Neural cell (in vitro differentiated cells): ENCODE data around the gene CFB.

Experiments
- EP300 ChIP-seq: fragments of 450-650 bp; conservative IDR thresholded peaks from 2 replicates; pipeline ENCODE4 v1.6.1; 2014; ENCODE audit warnings: antibody characterized with exemption, mild to moderate bottlenecking, moderate library complexity; ENCODE audit not compliant: poor library complexity, severe bottlenecking
- EZH2 ChIP-seq: fragments of 200-600, 300-800 bp; shearing (Covaris generic), sonication (generic); IDR thresholded peaks from 2 replicates; pipeline ENCODE4 v1.6.1; 2014; ENCODE audit warnings: antibody characterized with exemption, low read length, borderline replicate concordance, mild to moderate bottlenecking; ENCODE audit not compliant: insufficient read depth, poor library complexity, severe bottlenecking
- POLR2AphosphoS5 ChIP-seq: IDR thresholded peaks from 2 replicates; pipeline ENCODE4 v1.6.1; 2012
- RAD21 ChIP-seq: fragments of 450-650 bp; conservative IDR thresholded peaks from 2 replicates; pipeline ENCODE4 v1.6.1; 2014; ENCODE audit warnings: antibody characterized with exemption, mild to moderate bottlenecking, moderate library complexity
- REST ChIP-seq: IDR thresholded peaks from 2 replicates; pipeline ENCODE4 v1.6.1; 2012; ENCODE audit warnings: borderline replicate concordance
- TAF1 ChIP-seq: IDR thresholded peaks from 2 replicates; pipeline ENCODE4 v1.6.1; 2012; ENCODE audit warnings: low read depth
- TF ChIP-seq, protein P1 (sequence below): fragments of 450-650 bp; IDR thresholded peaks from 2 replicates; pipeline ENCODE4 v1.5.1; 2014; ENCODE audit warnings: antibody characterized with exemption, mild to moderate bottlenecking, moderate library complexity; ENCODE audit not compliant: poor library complexity, severe bottlenecking

GRCh38 chr6:31915351-31915750, 30.5 kb upstream of the CFB start:
- TF ChIP-seq TAF1: no peak
- TF ChIP-seq, protein P1, sequence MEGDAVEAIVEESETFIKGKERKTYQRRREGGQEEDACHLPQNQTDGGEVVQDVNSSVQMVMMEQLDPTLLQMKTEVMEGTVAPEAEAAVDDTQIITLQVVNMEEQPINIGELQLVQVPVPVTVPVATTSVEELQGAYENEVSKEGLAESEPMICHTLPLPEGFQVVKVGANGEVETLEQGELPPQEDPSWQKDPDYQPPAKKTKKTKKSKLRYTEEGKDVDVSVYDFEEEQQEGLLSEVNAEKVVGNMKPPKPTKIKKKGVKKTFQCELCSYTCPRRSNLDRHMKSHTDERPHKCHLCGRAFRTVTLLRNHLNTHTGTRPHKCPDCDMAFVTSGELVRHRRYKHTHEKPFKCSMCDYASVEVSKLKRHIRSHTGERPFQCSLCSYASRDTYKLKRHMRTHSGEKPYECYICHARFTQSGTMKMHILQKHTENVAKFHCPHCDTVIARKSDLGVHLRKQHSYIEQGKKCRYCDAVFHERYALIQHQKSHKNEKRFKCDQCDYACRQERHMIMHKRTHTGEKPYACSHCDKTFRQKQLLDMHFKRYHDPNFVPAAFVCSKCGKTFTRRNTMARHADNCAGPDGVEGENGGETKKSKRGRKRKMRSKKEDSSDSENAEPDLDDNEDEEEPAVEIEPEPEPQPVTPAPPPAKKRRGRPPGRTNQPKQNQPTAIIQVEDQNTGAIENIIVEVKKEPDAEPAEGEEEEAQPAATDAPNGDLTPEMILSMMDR: no peak
- TF ChIP-seq EZH2: no peak
- TF ChIP-seq RAD21: no peak
- TF ChIP-seq POLR2AphosphoS5: no peak
- no peak for TF ChIP-seq EP300
- TF ChIP-seq REST: no peak
